Right kidney (tissue), 1 donor: Measurements from ENCODE around the gene TARS1.
"Not testable (repeated sequence)": the region's sequence is repeated elsewhere in the genome, so short reads cannot be mapped to it uniquely, and the experiment has no call there.

ENCODE experiments used
- DNase-seq: peaks from one replicate; pipeline ENCODE4 v3.0.0-alpha.2; 2016

The TARS1 gene

DNA sequence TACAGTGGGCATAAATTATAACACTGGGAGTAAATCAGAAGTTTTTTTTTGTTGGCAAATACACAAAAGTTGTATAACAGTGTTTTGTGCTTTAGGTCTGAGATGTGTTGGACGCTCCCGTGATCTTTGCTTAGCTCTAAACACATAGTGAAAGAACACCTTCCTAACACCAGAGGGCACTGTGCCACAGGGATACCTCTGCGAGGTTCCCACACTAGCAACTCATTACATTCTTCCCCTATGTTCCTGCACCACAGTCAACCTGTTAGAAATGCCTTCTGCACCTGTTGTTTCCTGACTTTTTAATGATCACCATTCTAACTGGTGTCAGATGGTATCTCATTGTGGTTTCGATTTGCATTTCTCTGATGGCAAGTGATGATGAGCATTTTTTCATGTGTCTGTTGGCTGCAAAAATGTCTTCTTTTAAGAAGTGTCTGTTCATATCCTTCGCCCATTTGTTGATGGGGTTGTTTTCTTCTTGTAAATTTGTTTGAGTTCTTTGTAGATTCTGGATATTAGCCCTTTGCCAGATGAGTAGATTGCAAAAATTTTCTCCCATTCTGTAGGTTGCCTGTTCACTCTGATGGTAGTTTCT, 4.8 kb upstream of the TARS1 start:
- DNase-seq = not testable (repeated sequence)

DNA sequence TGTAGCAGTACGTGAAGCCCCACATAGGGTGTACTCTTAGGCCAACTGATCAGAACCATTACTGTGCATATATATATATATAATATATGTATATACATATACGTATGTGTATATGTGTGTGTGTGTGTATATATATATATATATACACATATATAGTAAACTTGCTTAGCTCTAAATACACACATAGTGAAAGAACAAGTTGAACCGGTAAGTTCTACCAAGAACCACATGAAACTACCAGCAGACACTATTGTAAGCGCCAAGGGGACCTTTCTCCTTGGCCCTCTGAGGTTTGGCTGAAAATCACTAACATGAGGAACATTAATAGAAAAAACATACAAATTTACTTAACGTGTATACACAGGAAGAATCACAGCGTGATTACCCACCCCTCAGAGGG, 1.8 kb upstream of the TARS1 start:
- no peak for DNase-seq

DNA sequence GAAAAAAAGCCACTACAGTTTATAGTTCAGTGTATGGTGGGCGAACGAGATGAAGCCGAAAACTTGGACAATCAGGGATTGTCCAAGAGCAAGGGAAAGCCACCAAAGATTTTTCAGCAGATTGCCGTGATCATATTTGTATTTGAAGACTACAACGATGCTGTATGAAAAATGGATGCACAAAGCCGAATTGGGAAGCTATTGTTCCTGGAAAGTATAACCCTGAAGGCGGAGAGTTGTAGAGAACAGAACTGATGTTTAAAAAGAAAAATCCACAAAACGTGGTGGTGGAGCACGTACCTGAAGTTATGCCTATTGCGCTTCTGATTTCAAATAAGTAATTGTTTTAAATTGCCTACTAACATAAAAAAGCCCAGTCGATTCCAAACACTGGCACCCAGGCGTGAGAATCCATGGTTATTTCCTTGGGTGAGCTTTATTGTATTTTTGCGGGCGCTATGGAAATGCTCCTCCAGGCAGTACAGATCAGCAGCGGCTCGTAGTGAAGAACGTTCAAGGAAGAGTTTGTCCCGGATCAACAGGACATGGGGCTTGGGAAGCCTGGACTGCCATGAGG, 772 bp upstream of the TARS1 start:
- DNase-seq = no peak

- DNase-seq = no peak
Observed at GRCh38 chr5:33441241-33442177, 744 bp downstream of the TARS1 start.

DNA sequence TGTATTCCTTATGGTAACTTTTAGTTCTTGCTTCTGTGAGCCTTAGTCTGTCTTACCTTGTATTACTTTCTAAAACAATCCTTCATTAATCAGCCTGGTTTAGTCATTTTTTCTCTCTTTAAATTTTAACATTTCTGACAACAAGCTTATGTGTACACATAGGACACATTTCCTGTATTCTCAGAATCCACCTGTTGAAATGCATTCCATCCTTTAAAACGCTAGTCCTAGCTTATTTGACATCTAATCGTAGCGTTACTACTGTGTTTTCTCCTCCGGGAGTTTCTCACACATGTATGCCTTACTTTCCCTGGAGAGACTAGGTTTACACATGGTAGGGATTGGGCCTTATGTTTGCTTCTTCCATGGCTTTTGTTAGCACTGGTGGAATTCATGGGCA, 3.8 kb downstream of the TARS1 start:
- DNase-seq = no peak

GRCh38 chr5:33445798-33446197, 5.0 kb downstream of the TARS1 start:
- DNase-seq = no peak

GRCh38 chr5:33448118-33448517, 7.4 kb downstream of the TARS1 start:
- no peak for DNase-seq

GRCh38 chr5:33457126-33457525, 16.4 kb downstream of the TARS1 start:
- DNase-seq = no peak

GRCh38 chr5:33457817-33458216, 17.1 kb downstream of the TARS1 start:
- DNase-seq = no peak

DNA sequence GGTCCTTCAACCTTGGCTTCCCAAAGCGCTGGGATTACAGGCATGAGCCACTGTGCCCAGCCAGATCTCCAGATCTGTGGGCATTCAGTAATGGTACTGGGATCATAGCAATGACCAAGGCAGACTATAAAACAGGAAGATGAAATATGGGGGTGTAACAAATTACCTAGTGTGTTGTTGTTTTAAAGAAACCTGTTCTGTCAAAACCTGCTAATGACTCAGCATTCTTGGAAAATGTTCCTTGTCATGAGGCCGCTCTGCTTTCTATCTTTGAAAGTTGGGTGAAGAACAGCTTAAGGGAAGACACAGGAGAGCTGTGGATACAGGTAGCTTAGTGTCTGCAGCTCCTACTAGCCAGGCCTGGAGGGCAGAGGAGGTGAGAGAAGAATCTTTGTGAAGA, 19.4 kb downstream of the TARS1 start:
- no peak for DNase-seq

DNA sequence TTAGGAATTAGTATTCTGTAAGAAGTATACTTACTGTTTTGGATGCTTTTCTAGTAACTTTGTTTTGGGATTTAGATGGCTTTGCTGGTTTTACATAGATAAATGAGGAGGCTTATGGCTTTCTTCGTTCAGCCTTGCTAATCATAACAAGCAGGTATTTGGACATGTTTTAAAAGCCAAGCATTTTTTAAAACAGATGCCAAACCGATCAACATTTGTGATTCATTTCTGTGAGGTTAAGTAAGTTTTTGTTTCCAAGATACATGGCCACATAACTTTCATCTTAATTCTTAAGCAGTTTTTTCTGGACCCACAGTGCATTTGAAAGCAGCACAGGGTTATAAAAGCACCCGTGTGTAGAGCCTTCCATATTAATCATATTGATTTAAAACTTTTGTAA, 21.7 kb downstream of the TARS1 start:
- no peak for DNase-seq

DNA sequence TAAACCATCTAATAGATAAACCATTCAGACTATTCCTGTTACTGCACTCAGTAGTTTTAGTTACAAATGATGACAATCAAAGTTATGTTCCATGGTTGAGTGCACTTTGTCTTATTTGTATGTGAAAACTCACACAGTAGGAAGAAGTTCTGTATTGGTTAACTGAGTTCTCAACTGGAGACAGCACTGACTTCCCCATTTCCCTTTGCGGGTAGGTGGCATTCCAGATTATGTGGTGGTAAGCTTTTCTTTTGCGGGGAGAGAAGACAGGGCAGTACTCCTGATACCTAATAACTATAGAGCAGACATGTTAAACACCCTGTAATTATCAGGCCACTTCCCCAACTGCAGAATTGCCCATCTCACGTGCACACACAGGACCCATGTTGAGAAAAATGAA, 24.4 kb downstream of the TARS1 start:
- no peak for DNase-seq

- DNase-seq = no peak
Observed at GRCh38 chr5:33468775-33469435, 28.1 kb downstream of the TARS1 start.

GRCh38 chr5:33470544-33470943, 29.8 kb downstream of the TARS1 start:
- peak; percentile 28 for DNase-seq

DNA sequence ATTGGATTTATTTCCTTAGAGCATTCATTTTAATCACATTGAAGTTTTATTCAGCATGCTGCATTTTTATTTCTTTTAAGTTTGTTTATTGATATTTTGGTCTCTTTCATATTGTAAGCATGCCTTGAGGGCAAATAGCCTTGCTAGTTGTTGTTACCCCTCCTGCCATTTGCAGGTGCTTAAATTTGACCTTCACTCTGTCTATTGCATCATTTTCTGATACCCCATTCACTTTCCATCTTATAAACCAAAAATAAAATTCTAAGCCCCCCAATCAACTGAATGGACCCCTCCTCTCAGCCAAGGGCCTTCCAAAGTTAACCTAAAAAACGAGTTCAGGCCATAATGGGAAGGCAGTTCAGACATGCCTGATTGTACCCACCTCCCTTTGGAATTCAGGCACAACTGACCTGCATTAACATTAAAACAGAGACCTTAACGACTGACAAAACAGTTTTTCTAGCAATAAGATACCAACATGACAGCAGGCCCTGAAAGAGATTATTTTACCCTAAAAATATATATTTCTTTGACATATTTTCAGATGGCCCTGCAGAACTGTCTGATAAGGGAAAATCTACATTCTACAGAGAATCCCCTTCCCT, 32.1 kb downstream of the TARS1 start:
- DNase-seq = no peak

DNA sequence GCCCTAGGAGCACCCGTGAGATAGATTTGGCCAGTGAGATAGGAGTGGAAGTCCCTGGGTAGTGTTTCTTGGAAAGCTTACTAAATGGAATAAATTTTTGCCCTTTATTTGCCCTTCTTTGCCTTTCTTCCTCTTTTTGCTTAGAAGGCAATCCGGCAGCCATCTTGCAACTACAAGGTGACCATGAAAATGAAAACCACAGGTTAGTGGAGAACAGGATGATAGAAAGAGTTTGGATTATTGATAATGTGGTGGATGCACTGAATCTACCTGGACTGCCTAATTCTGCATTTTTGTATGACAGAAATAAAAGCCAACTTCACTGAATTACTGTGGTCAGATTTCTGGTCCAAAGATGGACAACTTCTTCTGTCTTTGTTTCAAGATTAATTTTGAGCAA, 33.2 kb downstream of the TARS1 start:
- DNase-seq = no peak

DNA sequence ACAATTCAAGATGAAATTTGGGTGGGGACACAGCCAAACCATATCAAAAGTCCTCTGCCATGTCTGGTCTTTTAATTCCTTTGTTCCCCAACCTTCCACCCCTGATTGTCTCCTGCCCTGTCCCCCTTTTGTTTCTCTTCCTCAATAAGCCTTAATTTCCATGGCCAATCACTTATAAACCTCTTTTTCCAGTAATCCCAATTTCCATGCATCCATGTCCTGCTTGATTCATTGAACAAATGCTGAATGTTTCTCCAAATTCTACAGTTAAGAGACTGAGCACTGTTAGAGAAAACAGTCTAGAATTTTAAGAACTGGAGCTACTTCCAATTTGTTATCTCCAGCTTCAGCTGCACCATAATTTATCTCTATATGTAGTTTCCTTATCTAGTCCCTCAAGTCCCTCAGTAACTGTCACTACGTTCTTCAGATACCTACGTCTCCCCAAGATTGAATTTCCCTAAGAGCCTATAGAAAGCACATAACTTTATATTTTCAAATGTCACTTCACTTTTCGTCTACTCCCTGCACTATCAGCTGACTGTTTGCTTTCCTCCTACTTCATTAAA, 34.2 kb downstream of the TARS1 start:
- no peak for DNase-seq

DNA sequence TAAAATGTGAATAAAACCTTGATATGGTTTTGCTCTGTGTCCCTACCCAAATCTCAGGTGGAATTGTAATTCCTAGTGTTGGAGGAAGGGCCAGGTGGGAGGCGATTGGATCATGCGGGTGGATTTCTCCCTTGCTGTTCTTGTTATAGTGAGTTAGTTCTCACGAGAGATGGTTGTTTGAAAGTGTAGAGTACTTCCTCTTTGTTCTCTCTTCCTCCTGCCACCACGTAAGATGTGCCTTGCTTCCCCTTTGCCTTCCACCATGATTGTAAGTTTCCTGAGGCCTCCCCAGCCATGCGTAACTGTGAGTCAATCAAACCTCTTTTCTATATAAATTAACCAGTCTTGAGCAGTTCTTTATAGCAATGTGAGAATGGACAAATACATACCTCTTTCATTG, 34.9 kb downstream of the TARS1 start:
- no peak for DNase-seq

GRCh38 chr5:33476992-33477391, 36.2 kb downstream of the TARS1 start:
- no peak for DNase-seq

DNA sequence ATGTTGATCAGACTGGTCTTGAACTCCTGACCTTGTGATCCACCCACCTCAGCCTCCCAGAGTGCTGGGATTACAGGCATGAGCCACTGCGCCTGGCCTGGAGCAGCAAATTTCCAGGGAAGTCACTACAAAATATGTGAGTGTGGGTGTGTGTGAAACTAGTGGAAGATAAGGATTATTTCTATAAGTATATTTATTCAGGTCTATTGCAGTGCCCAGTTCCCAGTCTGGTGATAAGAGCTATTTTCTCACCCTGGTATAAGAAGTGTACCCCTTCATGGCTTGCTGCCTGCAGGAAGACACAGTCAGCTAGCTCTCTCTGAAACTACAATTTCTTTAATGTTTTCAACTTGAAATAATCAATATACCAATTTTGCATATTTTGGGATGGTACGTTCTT, 37.1 kb downstream of the TARS1 start:
- no peak for DNase-seq

- peak; percentile 19 for DNase-seq
Observed at GRCh38 chr5:33479311-33479710, 38.5 kb downstream of the TARS1 start.

GRCh38 chr5:33480876-33481275, 40.1 kb downstream of the TARS1 start:
- no peak for DNase-seq
